CD4-positive, alpha-beta T cell treated with Interleukin-17A for 4 hours (primary cell): ENCODE results near the gene SLC6A11.

Source experiments
- DNase-seq: peaks from one replicate; pipeline ENCODE4 v3.0.0-alpha.2; 2020; ENCODE audit warnings: mixed read lengths

The SLC6A11 gene

DNA sequence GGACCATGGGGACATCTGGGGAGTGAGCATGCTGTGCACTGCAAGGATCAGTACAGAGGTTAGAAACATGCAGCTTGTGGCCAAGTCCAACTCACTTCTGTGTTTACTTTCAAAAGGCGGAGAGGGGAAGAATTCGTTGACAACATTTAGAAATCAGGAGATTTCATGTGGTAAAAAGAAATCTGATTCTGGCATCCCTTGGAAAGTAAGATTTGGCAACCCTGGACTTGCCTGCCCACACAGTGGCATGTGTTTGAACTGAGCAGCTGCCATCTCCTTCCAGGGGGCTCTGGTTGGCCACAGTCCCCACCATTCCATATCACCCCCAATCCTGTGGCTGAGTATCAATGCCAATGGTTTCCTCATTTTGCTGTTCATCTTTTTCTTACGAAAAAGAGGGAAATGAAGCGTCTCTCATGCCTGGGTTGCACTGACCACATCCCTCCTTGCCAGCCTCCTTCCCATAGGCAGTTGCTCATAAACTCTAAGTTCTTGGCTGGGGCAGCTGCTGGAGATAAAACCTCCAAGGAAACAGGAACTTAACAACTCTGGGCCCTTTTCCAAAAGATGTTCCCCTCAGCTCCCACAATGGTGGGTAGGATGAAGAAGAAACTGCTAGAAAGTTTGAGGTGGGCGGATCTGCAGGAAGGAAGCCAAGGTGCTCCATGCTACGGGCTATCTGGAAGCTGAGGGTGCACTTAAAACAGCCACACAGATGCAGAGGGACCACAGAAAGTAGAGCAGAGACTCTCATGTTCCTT lies 29.2 kb downstream of the SLC6A11 start:
- DNase-seq, result no peak

GRCh38 chr3:10845839-10846656 lies 30.0 kb downstream of the SLC6A11 start:
- no peak for DNase-seq

- no peak for DNase-seq
Measured at GRCh38 chr3:10846657-10846975, 30.6 kb downstream of the SLC6A11 start.

DNA sequence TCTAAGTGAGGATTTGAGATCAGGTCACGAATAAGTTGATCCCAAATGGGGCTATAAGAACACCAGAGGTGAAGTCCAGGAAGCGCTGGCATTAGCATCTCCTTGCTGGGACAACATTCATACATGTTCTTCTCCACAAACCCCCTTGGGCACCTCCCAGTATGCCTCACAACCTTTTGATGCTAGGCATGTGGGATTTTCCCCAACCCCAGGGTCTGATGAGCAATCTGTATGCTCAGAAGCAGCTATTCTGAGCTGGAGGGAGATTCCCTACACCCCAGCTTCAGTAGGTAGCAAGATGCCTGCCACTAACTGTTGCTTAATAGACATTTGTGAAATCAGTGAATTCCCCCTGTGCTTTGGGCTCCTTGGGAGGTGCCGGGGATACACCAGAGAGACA lies 32.2 kb downstream of the SLC6A11 start:
- DNase-seq, result no peak

- no peak for DNase-seq
Measured at GRCh38 chr3:10852066-10852808, 36.2 kb downstream of the SLC6A11 start.

GRCh38 chr3:10855083-10855870 lies 39.2 kb downstream of the SLC6A11 start:
- no peak for DNase-seq

DNA sequence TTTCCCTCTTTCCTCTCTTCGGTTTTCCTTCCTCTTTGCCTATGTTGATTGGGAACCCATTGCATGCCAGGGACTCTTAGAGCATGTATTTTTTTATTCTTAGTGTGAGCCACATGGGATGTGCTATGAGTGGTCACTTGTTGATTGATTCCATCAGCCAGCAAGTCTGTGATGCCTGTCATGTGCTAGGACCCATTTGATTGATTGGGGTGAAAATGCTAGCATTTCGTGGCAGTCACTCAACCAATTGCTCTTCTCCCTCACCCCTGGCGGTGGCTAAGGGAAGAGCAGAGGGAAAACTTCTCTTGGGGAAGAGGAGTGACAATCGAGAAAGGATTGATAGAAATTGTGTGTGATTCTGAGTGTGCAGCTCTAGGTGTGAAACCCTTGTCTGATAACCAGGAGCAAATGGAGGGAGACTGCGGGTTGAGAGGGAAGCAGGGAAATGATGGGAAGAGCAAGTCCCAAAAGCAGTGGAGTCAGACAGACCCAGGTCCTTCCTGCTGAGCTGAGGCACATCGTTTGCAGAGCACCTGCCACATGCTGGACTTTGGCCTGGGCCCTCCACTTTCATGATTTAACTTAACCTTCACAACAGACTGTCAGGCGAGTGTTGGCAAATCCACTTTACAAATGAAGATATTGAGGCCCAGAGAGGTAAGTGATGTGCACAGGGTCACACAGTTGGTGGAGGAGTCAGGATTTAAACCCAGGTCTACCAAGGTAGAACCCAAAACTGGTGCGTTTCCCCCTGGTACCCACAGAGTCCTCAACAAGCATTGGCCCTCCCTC lies 40.0 kb downstream of the SLC6A11 start:
- no peak for DNase-seq

DNA sequence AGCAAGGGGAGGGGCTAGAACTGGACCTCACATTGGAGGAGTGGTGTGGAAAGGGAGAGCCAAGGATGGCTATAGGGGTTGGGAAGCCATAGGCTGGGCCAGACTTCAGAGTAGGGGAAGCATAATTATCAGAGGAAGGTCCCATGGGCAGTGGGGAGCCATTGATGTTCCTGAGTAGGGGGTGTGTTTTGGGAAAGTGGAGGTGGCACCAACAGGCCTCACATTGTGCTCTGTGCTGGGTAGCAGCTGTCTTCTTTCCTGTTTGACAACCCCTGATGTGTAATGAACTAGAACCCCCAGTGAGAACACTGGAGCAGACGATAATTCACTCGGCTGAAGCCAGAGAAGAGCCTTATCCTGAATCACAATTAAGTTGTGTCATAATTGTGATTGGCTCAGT lies 41.2 kb downstream of the SLC6A11 start:
- no peak for DNase-seq

- no peak for DNase-seq
Measured at GRCh38 chr3:10858091-10858490, 42.1 kb downstream of the SLC6A11 start.

DNA sequence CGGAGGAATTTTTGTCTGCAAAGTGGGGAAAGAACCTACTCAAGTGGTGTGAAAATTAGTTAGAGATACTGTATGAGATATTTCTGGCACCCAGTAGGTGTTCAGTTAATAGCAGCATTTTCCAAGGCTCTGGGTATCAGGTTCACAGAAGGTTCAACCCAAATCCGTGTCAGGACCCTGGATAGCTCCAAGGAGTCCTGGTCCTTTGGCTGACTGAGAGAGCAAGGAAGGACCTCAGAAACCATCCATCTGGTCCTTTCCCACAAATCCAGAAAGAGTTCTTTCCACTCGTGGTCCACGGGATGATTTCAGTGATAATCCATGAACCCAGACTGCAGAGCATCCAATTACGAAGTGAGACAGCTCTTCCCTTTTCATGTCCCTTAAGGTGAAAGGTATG lies 51.4 kb downstream of the SLC6A11 start:
- no peak for DNase-seq

GRCh38 chr3:10869460-10869859 lies 53.4 kb downstream of the SLC6A11 start:
- DNase-seq, result no peak

GRCh38 chr3:10870296-10870695 lies 54.3 kb downstream of the SLC6A11 start:
- DNase-seq, result no peak

- no peak for DNase-seq
Measured at GRCh38 chr3:10873415-10873814, 57.4 kb downstream of the SLC6A11 start.

DNA sequence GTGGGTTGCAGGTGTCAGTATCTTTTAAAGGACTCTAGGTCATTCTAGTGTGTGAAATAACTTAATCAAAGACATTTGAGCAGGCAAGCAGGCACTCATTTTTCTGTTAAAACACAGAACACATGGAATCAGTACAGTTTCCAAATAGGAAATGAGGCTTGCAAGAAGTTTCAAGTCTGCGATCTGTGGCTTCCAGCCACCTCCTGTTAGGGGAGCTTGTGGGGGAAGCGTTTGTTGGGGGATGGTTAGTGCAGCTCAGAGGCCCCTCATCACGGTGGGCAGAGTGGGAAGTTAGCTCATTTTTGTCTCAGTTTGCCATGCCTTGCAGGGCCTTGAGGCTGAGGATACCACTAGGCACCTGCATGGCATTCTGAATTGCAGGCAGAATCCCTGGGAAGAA lies 59.9 kb downstream of the SLC6A11 start:
- no peak for DNase-seq

DNA sequence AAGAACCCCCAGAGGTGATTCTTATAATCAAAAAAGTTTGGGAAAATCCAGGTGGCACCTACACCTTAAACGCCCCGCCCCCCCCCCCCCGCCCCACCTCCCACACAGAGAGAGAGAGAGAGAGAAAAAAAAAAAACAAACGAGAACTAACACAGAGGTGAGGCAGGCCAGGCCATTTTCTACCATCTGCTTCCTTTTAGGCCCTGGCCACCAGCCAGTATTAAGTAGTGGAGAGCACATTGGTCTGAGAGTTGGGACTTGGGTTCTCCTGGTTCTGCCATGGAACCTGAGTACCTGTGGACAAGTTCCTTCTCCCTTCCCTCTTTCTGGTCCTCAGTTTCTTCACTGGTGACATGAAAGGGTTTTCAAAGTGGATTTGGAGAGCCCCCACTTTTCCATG lies 60.6 kb downstream of the SLC6A11 start:
- no peak for DNase-seq

GRCh38 chr3:10882851-10883250 lies 66.8 kb downstream of the SLC6A11 start:
- no peak for DNase-seq

GRCh38 chr3:10883478-10884234 lies 67.6 kb downstream of the SLC6A11 start:
- DNase-seq, result no peak

DNA sequence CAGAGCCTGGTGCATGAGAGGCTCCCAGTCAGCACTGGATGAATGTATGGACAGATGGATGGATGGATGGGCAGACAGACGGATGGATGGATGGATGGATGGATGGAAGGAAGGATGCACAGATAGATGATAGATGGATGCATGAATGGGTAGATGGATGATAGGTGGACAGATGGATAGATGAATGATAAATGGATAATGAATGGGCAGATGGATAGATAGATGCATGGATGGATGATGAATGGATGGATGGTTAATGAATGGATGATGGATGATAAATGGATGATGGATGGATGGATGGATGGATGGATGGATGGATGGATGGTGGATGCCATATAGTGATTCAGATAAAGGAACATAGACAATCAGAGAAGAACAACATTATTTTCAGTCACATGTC lies 71.0 kb downstream of the SLC6A11 start:
- no peak for DNase-seq

DNA sequence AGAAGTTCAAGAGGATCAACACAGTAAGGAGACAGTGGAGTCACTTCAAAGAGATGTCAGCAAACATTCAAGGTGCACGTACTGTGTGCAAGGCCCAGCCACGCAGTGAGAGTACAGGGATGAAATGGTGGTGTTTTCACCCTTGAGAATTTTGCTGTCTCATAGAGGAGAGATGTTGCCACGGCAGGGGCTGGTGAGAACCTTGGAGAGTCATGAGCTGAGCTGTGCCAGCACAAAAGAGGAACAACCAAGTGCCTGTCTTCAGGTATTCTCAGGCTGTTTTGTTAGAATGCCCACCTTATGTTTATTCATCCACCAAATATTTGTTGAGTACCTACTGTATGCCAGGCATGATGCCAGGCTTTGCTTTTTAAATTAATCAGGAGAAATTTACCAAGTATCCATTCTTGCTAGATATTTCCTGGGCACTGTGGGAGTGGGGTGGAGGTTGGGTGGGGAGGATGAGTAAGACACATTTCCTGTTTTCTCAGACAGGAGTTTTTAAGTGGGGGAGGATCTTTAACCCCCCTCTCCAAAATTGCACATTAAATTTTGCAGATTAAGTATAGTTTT lies 72.6 kb downstream of the SLC6A11 start:
- no peak for DNase-seq

DNA sequence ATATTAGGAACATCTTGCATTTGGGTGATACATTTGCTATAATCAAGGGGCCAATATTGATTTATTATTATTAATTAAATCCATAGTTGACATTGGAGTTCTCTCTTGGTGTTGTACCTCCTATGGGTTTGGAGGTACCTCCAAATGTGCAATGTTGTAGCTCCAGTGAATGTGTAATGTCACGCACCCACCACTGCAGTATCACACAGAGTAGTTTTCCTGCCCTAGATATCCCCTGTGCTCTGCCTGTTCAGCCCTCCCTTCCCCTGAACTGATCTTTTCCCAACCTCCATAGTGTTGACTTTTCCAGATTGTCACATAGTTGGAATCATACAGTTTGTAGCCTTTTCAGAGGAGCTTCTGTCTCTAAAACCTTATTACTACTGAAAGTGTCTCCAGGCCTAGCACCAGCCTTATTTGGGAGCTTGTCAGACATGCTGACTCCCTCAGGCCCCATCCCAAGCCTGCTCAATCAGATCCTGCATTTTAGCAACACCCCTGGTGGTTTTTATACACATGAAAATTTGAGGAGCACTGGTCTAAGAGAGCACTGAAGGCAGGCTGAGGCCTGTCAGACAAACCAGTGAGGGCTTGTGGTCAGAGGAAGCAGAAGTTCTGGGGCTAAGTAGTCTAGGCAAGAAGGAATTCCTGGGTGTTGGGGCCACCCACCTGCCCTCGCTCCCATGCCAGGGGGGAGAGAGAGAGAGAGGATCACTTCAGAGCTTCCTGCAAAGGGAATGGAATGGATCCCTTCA lies 73.4 kb downstream of the SLC6A11 start:
- DNase-seq, result no peak
